Hepatic stellate cell (primary cell): ENCODE measurements around the gene PFKP.

ENCODE experiments used
- DNase-seq: peaks from one replicate; pipeline ENCODE4 v3.0.0; 2011; ENCODE audit warnings: low spot score

Gene PFKP

GRCh38 chr10:3071405-3072198 is 4.3 kb downstream of the PFKP start:
- peak; percentile 91 for DNase-seq

GRCh38 chr10:3072641-3073360 is 5.5 kb downstream of the PFKP start:
- no peak for DNase-seq

DNA sequence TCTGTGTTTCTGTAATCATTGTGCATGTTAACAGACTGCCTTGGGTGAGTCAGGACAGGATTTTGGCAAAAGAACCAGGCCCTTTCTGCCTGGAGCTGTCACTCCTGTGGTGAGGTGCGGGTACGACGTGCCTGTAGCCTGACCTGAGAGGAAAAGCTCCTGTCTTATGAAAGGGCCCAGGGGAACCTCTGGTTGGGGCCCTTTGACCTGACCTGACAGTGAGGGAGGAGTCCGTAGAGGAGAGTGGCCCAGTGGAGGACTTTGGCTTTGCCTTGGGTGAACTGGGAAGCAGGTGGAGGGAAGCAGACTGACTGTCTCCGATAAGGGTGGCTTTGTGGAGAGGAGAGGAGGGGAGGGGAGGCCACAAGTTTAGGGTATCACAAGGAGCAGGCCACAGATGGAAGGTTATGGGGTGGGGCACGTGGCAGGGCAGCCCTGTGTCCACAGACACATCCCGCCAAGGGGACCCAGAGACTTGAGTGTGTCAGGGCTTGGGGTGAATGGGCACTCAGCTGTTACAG is 6.9 kb downstream of the PFKP start:
- no peak for DNase-seq

- DNase-seq: no peak
Observed at GRCh38 chr10:3074985-3075600, 7.7 kb downstream of the PFKP start.

DNA sequence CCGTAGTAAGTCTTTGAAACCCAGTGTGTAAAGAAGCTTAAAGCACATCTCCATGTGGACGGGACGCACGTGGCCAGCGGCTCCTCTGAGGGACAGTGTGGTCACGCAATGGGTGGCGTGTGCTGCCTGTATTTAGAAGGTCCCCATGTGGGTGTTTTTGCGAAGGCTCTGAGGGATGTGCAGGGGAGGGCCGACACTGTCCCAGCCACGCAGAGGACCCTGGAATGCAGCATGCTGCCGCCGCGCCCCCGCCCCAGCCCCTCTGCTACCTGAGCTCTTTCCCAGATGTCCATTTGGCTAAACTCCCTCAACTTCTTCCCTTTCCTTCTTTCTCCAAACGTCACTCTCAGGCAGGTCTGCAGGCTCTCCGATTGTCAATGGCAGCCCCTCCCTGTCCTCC is 8.8 kb downstream of the PFKP start:
- DNase-seq: no peak

GRCh38 chr10:3077509-3077908 is 10.2 kb downstream of the PFKP start:
- no peak for DNase-seq

DNA sequence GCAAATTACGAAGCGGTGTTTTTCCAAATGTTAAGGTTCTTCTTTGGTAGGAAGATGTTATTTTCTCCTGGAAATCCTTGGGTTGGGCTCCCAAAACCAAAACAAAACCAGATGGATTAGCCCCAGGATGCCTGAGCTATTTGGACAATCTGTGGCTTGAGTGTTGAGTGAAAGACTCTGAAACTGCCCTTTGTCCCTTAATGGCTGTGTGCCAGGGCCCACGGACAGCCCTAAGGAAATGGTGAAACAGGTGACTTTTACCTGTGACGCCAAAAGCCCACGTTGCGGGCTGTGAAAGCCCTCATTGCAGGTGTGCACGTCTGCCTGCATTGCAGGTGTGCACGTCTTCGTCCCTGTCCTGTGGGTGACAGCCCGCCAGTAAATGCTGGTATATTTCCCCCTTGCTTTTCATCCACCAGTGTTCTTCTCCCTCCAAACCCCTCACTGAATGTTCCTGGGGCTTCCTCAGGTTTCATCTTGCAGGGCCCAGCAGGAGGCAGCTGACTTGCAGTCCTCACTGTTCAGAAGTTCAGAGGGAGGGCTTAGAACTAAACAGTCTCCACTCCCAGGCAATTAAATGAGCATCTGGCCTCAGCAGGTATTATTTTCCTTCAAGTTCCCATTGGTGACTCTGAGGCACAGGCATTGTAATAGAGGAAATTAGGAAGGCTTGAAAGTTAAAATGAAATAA is 10.7 kb downstream of the PFKP start:
- DNase-seq: no peak

DNA sequence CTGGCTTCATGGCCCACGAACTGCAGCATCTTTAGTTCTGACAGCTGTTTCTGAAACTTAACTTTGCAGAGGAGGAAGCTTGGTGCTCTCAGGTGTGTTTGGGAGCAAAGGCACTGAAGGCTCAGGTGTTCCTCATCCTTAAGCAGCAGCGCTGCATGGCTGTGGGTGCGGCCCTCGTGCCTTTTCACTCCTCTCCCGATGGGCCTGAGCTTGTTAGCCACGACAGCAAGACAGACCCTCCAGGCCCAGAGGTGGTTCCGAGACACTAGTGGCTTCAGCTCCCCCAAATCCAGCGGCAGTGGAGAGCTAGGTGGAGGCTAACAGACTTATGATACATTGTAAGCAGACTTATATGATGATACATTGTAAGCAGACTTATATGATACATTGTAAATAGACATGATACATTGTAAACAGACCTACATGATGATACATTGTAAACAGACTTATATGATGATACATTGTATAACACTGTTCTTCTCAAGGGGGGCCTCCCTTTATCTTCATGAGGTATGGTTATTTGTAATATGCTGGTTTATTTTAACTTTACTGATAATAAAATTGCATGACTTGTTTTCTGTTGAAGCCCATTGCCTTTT is 14.1 kb downstream of the PFKP start:
- DNase-seq: no peak

- no peak for DNase-seq
Observed at GRCh38 chr10:3082290-3082689, 14.9 kb downstream of the PFKP start.

DNA sequence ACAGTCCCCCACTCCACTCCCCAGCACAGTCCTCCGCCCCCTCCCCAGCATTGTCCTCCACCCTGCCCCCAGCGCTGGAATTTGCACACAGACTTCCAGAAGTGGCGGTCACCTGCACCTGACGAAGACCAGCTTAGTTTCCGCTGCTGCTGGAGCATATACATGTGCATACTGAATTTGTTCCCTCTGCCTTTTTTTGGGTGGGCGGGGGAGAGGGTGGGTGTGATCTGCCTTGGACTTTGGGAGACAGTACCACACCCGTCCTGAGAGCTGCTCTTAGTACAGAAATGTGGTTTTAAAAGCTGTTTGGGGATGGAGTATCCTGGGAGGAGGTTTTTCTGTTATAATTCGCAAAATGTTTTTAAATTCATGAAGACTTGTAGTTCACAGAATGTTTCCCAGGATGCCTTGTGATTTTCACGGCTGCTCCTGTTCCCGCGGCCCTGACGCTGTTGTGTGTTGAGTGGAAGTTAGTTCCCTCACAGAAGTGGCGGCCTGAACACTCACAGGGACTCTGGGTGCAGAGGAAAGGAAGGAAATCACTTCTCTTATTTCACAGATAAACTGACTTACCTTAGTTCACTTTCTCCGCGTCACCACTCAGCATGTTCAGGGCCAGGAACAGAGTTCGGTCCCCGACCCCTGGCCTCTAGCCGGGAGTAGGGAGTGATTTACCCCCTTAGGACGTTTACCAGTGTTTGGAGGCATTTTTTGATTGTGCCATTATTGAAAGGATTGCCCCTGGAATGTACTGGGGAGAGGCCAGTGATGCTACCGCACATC is 18.6 kb downstream of the PFKP start:
- DNase-seq: no peak

DNA sequence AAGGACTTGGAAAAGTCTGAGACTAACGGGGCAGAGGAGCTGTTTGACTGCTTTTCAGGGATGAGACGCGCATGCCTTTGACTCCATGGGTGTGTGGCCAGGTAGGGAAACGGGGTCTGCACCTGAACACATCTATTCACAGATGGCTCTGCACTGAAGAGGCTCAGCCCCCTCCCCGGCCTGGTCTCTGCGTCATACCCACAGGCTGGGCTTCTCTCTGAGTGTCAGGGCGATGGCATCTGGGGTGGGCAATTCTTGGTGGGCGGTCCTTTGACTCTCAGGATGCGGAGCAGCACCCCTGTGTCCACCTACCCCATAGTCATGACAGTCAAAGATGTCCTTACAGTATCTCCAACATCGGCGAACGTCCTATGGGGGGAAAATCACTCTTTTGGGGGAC is 23.0 kb downstream of the PFKP start:
- no peak for DNase-seq

GRCh38 chr10:3090914-3091787 is 23.8 kb downstream of the PFKP start:
- peak; percentile 72 for DNase-seq

DNA sequence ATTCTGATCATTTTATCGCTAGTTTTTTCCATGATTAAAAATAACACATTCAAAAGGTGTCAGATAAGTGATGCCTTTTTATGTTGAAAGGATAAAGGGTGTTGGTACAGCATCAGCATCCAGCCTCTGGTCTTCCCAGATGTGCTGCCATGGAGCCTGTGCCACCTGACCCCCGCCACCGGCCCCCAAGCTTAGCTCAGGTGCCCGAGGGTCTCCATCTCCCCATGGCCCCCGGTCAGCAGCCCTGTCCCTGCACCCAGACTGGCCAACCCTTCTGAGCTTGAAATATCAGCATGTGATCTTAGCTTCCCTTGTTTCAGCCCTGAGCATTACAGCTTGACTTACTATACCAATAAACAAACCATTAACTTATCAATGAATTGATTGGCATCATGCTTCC is 24.6 kb downstream of the PFKP start:
- no peak for DNase-seq

GRCh38 chr10:3093996-3094395 is 26.6 kb downstream of the PFKP start:
- DNase-seq: no peak

- no peak for DNase-seq
Observed at GRCh38 chr10:3094609-3095036, 27.3 kb downstream of the PFKP start.

GRCh38 chr10:3095373-3096139 is 28.2 kb downstream of the PFKP start:
- peak; percentile 96 for DNase-seq

GRCh38 chr10:3096149-3096548 is 28.8 kb downstream of the PFKP start:
- DNase-seq: no peak

DNA sequence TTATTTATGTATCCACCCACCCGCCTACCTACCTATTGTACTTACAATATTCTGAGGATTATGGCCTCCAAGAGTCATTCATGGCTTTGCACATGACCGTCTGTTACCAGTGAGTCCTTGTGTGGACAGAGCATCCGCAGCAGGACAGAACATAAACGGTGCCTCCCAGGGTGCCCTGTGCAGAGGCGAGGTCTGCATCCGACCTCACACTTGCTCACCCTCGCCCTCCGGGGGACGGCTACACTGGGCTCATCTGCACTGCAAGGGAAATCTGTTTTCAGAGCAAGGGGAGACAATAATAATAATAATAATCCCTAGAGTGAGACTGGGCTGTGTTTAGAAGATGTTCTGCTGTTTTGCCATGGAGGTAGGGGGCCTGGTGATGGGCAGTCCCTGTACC is 29.8 kb downstream of the PFKP start:
- no peak for DNase-seq

GRCh38 chr10:3098689-3099088 is 31.3 kb downstream of the PFKP start:
- DNase-seq: no peak
